GM18858 (cell line): ENCODE measurements around the gene DDX5.
"Not testable (repeated sequence)": the region's sequence is repeated elsewhere in the genome, so short reads cannot be mapped to it uniquely, and the experiment has no call there.

ENCODE experiments used
- ATAC-seq: cut with Tn5 transposase; IDR thresholded peaks from one replicate; pipeline ENCODE4 v1.9.1; 2021; ENCODE audit not compliant: unreplicated experiment

The DDX5 gene

DNA sequence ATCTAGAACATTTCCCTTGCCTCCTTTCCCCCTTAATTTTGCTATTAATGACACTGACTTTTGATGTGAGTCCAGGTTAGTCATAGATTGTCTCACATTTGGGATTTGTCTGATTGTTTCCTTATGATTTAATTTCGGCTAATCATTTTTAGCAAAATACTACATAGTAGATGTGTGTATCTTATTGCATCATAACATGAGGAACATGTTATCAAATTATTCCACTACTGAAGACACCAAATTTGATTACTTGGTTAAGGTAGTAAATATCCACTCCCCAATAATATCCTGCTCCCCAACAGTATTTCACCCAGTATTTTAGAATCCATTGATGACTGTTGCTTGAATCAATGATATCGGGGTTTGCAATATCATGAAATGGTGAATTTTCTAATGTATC, 12.0 kb downstream of the DDX5 start:
- no peak for ATAC-seq

DNA sequence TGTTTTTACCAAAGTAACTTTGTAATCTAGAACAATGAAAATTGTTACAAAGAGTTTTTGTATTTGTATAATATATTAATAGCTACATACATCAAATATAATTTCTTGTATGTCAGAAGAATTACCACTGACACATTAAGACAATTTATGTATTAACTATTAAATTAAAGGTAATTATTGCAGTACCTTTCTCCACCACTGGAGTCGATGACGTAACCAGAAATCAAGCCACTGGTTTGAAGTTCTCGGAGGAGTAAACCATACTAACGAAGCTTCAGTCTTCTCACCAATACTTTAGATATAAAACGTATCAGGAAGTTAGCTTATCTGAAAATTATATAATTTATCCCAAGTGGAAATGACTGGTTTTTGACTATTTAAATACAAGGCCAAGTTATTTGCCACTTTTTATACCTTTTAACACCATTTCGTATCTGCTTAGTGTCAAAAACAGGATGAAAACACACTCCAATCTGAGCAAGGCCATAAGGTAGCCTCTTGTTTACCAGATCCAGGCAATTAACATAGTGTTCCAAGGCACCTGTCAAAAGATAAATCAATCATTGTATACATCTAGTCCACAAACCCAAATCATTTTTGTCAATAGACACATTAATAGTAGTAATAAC, 13.5 kb downstream of the DDX5 start:
- ATAC-seq = no peak

DNA sequence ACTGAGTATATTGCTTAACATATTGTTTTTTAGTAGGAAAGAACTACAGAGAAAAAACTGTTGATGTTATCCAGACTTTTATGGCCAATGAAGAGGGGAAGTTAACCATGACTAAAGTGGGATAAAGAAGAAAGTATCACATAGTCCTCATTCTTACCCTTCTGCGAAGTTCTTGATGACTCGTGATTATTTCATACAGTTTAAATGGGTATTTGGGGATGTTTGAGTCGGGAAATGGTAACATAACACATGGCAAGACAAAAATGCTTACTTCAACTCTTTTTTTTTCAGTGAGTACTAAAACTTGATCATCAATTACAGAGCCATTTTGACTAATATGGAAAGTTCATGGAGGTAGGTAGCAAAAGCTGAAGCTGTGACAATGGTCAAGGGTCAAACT, 14.1 kb downstream of the DDX5 start:
- ATAC-seq = no peak

DNA sequence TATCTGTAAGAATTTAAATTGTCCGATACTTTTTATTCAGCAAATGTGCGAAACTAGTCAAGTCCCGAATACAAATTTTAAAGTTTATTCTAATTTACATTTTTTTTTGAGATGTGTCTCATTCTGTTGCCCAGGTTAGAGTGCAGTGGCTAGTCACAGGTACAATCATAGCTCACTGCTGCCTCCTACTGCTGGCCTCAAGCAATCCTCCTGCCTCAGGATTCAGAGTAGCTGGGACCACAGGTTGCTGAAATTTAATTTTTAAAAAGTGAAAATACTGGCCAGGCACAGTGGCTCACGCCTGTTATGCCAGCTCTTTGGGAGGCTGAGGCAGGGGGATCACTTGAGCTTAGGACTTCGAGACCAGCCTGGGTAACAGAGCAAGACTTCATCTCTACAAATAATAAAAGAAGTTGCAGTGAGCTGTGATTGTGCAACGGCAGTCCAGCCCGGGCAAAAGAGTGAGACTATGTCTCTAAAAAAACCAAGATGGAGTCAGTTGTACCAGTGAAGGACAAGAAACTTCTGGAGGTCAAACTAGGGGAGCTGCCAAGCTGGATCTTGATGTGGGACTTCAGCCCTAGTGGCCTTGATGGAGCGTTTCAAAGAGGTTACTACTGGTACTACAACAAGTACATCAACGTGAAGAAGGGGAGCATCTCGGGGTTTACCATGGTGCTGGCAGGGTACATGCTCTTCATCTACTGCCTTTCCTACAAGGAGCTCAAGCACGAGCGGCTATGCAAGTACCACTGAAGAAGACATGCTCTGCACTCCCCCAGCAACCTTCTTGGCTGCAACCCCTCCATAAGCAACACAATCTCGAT, 14.8 kb downstream of the DDX5 start:
- ATAC-seq = no peak

DNA sequence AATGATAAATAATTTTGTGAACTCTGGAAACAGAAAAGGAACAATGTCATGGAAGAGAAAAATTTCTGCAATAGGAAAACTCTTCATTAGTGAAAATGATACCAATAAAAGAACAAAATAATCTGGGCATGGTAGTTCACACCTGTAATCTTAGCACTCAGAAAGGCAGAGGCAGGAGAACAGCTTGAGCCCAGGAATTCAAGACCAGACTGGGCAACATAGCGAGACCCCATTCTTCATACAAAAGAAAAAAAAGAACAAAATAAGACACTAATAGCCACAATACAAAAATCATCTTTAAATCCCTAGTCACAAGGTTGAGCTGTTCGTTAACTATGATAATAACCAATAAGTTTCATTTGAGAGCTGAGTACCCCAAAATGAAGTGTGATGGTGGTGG, 17.8 kb downstream of the DDX5 start:
- no peak for ATAC-seq

DNA sequence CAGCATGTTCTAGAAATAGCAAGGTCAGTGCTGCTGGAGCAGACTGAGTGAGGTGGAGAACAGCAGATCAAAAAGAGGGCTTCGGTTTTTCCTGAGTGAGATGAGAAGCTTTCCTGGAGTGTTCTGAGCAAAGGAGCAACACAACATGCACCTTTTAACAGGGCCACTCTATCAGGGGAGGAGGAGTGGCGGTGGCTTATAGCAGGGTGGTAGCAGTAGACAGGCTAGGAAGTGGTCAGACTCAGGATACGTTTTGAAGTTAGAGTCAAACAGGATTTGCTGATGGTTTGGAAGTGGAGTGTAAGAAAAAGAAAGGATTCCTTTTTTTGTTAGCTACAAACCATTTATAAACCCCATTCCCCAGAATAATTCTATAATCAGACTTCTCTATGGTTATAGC, 21.7 kb downstream of the DDX5 start:
- ATAC-seq = no peak

DNA sequence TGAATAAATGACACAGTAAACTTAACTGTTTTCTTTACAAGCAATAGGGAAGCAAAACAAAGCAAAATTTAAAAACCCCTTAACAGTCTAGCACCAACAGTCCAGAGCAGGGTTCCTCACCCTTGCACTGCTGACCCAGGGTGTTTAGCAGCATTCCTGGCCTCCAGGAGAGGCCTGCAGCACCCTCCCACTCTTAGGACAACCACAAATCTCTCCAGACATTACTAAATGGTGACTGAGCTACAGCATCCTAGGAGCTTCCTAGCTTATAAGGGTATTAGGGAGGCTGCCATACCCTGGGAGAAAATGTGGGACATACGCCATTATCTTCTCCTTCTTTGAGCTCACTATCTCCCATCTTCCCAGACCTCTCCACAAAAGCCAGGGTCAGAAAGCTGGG, 25.1 kb downstream of the DDX5 start:
- no peak for ATAC-seq

DNA sequence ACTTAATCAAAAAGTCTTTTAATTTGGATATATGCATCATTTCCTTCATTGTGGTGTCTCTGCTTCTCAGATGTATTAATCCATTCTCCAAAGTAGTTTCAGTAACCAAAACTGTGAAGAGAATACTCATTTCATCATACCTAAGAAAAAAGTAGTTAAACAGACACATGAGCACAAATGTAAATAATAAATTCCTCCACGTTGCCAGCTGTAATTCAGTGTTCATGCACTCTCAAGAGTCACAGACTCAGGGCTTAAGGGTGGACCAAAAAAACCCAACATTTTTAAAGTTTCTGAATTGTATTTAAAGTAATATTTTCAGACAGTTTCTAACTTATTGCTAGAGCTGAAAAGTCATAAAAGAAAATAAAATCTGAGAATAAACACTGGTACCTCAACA, 28.2 kb downstream of the DDX5 start:
- ATAC-seq = no peak

DNA sequence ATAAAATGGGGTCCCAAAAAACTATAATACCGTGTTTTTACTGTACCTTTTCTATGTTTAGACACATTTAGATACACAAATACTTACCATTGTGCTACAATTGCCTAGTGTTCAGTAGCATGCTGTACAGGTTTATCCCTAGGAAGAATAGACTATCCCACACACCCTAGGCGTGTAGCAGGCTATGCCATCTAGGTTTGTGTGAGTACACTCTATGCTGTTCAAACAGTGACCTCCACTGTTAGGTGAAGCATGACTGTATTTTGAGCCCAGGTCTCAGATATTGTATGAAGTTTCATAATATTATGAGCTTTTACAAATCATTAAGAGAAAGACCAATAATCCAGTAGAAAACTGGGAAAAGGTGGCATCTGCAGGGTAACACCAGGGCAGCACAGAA, 33.5 kb downstream of the DDX5 start:
- ATAC-seq = no peak

DNA sequence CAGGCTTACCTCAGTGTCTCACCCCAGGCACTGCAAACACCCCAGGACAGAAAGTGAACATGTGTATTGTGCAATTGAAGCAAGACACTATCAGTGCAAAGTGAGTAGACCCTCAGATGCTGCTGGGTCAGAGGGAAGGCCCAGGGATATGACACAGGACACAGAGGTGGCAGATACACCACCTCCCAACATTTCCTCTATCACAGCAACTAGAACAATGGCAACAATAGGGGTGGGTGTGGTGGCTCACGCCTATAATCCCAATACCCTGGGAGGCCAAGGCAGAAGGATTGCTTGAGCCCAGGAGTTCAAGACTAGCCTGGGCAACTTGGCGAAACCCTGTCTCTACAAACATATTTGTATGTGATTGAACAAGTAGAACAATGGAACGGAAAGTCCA, 34.6 kb downstream of the DDX5 start:
- ATAC-seq = no peak

DNA sequence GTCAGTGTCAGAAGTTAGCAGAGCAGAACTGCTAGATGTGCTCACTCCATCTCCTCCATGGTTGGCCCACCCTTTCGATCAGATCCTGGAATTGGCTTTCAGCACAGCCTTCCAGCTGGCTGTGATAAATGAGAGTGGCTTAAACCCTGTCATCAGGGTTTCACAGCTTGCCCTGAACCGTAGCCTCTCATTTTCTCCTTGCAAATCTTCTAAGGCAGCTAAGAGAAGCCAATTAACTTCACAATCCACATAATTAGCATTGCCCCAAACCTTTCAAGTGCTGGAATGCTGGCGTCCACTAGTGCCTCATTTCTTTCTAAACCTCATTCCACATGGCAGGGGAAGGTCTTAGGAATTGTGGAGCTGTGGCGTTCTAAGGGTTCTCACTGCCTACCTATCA, 35.5 kb downstream of the DDX5 start:
- ATAC-seq = no peak

DNA sequence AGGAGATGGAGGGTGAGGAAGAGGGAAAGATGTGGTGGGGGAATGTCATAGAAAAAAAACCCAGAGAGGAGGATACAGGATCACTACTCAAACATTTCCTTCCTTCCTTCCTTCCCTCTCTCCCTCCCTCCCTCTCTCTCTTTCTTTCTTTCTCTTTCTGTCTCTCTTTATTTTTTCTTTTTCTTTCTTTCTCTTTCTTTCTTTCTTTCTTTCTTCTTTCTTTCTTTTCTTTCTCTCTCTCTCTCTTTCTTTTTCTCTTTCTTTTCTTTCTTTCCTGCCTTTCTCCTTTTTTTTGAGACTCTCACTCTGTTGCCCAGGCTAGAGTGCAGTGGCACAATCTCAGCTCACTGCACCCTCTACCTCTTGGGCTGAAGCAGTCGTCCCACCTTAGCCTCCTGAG, 39.3 kb downstream of the DDX5 start:
- ATAC-seq = not testable (repeated sequence)

DNA sequence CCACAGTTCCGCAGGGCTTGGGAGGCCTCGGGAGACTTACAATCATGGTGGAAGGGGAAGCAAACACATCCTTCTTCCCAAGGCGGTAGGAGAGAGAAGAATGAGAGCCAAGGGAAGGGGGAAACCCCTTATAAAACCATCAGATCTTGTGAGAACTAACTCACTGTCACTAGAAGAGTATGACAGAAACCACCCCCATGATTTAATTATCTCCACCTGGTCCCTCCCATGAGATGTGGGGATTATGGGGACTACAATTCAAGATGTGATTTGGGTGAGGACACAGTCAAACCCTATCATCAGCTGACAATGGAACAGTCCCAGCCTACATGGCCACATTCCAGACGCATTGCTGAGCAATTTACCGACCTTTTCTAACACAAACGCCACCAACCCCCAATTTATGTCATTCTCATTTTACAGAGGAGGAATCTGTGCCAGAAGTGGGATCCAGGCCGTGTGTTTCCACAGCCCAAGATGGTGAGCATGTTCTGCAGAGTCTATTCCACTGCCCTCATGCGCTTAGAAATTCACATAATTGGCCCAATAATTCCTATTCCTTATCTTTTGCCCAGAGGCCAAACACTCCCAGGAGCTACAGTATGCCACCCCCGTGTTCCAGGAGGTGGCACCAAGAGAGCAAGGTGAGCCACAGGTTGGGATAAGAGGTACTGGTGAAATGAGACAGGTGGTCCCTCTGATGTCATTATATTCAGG, 39.9 kb downstream of the DDX5 start:
- no peak for ATAC-seq

DNA sequence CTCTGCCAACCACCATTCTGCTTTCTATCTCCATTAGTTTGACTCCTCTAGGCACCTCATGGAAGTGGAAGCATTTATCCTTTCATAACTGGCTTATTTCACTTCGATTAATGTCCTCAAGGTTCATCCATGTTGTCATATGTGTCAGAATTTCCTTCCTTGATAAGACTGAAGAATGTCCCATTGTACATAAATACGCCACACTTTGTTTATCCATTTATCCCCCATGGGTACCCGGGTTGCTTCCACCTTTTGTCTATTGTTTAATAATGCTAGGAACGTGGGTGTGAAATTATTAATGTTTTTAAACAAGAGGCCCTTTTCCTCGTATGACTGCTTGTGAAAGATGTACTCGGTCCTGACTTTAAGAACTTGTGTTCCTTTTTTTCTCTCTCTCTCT, 44.3 kb downstream of the DDX5 start:
- no peak for ATAC-seq

DNA sequence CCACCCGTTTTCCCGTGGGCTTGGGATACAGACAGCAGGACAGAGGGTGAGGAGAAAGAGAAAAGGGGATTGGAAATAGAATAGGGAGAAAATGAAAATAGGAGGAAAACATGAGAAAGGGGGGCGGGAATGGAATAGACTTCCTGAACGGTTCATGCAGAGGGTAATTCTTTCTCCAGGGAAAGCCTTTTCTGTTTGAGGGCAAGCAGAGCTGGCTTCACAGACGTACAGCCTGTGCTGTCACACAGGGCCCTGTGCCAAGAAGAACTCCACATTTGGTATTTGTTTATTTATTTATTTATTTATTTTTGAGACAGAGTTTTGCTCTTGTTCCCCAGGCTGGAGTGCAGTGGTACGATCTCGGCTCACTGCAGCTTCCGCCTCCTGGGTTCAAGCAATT, 45.1 kb downstream of the DDX5 start:
- no peak for ATAC-seq

DNA sequence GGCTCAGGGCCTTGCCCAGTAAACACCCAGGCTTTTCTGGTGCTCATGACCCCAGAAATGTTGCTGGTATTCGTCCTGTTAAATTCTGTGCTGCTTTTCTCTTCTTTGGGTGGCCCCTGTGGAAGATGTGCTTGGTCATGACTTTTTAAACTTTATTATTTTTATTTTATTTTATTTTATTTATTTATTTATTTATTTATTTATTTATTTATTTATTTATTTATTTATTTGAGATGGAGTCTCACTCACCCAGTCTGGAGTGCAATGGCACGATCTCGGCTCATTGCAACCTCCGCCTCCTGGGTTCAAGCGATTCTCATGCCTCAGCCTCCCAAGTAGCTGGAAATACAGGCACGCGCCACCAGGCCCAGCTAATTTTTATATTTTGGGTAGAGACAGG, 46.3 kb downstream of the DDX5 start:
- ATAC-seq = not testable (repeated sequence)

DNA sequence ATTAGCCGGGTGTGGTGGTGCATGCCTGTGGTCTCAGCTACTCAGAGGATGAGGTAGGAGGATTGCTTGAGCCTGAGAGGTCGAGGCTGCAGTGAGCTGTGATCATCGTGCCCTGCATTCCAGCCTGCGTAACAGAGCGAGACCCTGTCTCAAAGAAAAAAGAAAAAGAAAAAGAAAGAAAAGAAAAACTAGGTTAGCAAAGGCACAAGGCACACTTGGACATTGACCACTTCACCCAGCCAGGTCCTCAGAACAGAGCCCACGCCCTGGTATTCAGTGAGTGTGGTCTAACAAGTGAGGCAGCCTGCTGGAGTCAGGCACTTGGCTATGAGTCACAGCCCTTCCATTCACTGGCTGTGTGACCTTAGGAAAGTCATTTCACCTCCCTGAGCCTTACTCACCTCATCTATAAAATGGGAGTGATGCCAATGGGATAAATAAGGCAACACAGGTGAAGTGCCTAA, 46.8 kb downstream of the DDX5 start:
- no peak for ATAC-seq

DNA sequence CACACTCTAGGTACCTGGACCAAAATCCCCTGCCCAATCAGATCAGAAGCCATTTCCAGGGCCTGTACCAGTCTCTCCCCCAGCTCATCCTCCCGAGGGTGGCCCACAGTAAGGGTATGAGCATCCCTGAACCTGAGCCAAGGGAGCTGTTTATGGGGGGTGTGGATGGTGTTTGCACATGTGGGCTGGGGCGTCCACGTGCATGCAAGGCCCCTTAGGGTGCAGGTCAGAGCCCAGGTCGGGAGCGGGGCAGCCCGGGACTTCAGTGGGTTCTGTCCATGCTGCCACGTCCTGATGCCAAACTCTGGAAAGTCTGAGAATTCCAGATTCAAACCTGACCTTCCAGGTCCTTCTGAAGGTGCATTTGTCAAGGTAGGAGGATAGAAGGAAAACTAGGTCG, 47.3 kb downstream of the DDX5 start:
- no peak for ATAC-seq

DNA sequence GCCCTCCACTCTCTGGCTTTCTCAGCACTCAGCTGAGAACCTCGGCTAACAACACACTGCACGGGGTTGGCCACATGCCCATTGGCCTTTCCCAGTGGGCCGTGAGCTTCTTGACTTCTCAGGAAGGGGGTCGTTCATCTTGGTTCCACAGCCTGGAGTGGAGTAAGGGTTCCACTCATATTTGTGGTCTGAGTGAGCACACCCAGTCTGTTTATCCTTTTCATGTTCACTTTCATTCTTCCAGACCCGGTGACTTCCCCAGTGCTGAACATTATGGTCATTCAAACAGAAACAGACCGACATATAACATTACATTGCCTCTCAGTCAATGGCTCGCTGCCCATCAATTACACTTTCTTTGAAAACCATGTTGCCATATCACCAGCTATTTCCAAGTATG, 48.9 kb downstream of the DDX5 start:
- ATAC-seq = no peak

DNA sequence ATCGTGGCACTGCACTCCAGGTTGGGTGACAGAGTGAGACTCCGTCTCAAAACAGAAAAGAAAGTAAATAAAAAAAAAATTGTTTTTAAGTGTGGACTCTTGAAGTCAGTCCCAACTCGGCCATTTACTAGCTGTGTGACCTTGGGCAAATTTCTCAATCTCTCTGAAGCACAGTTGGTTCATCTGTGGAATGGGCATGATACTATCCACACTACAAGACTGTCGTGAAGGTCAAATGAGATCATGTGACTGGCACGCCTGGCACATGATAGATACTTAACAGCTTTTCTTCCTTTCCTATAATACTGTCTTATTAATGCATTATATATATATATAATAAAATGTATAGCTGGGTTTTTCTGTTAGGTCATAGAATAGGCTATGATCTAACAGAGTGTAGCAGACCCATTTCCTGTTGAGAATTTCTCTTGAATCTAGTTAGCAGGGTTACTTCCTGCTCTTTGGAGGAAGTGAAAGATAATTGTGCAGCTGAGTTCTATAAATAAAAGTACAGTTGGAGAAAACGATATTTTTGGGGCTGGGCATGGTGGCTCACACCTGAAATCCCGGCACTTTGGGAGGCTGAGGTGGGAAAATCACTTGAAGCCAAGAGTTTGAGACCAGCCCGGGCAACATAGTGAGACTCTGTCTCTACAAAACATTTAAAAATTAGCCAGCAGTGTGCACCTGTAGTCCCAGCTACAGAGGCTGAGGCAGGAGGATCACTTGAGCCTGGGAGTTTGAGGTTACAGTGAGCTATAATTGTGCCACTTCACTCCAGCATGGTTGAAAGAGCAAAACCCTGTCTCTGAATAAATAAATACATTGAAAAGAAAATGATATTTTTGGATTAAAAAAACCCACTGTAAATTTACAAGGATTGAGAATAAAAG, 49.9 kb downstream of the DDX5 start:
- no peak for ATAC-seq

DNA sequence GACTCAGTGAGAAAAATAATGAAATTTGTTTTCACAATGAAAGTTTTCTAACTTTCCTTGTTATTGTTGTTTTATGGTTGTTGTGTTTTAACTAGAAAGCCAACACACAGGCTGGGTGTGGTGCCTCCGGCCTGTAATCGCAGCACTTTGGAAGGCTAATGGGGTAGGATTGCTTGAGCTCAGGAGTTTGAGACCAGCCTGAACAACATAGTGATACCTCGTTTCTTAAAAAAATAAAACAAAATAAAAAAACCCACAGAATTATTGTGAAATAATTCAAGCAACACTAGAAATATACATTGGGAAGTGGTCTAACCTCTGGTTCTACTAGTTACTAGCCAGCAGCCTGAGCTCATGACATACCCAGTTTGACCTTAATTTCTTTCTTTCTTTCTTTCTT, 56.5 kb downstream of the DDX5 start:
- ATAC-seq = no peak
